ENCODE measurements around the gene NCOR2. TPM values are rescaled to one million over a fixed set of nuclear protein-coding genes. Genes with fewer than 3 reads are reported as not detected.

NCOR2 gene
- total RNA-seq, 6 experiments from 2014 or later = 38.1 to 87.5 (median 45.0) TPM

DNA sequence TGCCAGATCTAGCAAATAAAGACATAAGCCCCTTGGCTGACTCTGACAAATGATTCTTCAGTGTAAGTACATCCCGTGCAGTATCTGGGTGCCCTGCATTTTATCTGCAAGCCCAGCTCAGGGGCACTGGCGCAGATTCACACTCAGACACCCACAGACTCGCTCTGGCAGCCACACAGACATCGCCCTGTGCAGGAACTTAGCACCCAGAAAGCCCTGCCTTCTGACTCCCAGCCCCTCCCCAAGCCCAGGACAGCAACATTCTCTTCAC, 44.9 kb upstream of the NCOR2 start:
- no peaks in the 10 kb centered on the region for H3K27me3 ChIP-seq
- peaks cover 0 to 8% (median 0%) of the 10 kb centered on the region in 4 donors for H3K4me1 ChIP-seq
- H3K4me3 ChIP-seq = no peak overlapping the region
- H3K36me3 ChIP-seq = no peaks in the 10 kb centered on the region
- H3K9me3 ChIP-seq = no peaks in the 10 kb centered on the region
- TF ChIP-seq POLR2A (IDR thresholded peaks at IDR 0.05) = no peak
- TF ChIP-seq, protein P1, sequence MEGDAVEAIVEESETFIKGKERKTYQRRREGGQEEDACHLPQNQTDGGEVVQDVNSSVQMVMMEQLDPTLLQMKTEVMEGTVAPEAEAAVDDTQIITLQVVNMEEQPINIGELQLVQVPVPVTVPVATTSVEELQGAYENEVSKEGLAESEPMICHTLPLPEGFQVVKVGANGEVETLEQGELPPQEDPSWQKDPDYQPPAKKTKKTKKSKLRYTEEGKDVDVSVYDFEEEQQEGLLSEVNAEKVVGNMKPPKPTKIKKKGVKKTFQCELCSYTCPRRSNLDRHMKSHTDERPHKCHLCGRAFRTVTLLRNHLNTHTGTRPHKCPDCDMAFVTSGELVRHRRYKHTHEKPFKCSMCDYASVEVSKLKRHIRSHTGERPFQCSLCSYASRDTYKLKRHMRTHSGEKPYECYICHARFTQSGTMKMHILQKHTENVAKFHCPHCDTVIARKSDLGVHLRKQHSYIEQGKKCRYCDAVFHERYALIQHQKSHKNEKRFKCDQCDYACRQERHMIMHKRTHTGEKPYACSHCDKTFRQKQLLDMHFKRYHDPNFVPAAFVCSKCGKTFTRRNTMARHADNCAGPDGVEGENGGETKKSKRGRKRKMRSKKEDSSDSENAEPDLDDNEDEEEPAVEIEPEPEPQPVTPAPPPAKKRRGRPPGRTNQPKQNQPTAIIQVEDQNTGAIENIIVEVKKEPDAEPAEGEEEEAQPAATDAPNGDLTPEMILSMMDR (IDR thresholded peaks at IDR 0.05) = no peak
- WGBS (ENCODE audit: insufficient coverage, low coverage, low lambda C conversion rate, missing lambda C conversion rate) = no CpG with 5 or more reads among the region's 4 CpGs
- intact Hi-C loops (cut with DNase I) = no loop called here
- ATAC-seq (no peak), DNase-seq (peak in 1 of 3 donors; percentile 37)
- no peak overlapping the region for H3K27ac ChIP-seq

DNA sequence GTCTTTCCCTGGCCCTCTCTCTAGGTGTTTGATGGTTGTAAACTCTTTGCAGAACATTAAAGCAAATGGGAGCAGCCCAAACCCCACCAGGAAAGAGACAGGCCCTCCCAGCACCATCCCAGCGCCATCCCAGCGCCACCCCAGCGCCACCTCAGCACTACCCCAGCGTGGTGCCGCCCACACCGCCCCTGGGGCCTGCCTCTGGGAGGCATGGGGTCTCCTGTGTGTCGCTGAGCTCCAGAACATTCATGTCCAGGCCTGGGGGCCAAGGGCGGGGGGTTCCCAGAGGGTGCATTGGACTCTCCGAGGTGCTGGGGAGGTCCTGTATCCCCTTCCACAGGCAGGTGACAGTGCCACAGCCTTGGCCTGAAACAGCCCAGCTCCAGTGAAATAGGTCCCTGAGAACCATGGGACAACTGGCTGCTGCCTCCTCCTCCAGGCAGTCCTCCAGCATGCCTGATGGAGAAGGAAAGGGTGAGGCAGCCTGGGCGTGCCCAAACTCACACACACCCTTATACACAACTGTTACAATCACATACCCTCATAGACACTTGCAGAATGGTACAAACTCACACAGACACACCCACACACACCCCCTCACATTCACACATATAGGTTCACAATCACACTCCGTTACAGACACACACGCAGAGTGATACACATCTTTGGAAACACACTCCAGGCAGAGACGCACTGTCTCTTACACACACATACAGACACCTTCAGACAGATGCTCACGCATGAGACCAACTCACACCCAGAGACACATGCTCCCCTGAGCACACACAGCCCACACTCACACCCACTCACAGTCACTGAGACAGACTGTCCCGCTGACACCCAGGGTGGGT, 44.4 kb upstream of the NCOR2 start:
- intact Hi-C loops (cut with DNase I) = no loop called here
- DNase-seq (peak in 1 of 3 donors; percentile 46), ATAC-seq (no peak)
- TF ChIP-seq, protein P1 (IDR thresholded peaks at IDR 0.05) = no peak
- TF ChIP-seq POLR2A (IDR thresholded peaks at IDR 0.05) = no peak
- Histone ChIP-seq H3K4me3 (no peak overlapping the region), H3K36me3 (no peaks in the 10 kb centered on the region), H3K27ac (no peak overlapping the region), H3K9me3 (no peaks in the 10 kb centered on the region), H3K27me3 (no peaks in the 10 kb centered on the region), H3K4me1 (peaks cover 0 to 8% (median 0%) of the 10 kb centered on the region in 4 donors)
- 100% methylated on average over 4 of the region's 15 CpGs for WGBS (ENCODE audit: insufficient coverage, low coverage, low lambda C conversion rate, missing lambda C conversion rate)

DNA sequence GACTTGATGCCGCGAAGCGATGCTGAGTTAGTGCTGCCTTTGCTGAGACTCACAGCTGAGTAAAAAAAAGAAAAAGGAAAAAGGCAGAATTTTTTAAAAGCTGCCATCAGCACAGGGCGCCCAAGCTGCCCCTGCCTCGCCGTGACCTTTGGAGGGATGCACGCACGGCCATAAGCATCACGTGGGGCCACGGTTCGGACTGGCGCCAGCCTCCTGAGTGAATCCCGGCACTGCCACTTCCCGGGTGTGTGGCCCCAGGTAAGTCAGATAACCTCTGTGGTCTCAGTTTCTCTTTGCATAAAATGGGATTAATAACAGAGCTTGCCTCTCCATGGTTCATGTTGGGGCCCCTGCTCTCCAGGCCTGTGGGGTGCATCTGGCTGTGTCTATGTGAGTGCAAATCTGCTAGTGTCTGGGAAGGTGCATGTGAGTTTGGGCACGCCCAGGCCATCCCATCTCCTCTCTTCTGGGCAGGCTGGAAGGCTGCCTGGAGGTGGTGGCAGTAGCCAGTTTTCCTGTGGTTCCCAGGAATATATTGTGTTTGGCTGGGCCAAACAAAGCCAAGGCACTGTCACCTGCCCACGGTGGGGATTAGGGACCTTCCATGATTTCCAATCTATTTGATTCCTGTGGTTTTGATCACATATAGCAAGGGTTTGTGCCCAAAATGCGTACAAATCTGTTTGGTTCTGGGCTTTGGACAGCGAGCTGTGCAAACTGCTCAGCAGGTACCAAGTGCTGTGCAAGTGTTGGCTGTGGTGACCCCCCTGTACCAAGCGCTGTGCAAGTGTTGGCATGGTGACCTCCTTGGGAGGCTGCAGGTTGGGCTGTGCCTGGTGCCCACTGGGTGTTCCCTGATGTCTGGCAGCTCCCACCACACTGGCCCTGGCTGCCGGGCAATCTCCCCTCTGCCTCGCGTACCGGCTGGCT, 43.5 kb upstream of the NCOR2 start:
- DNase-seq (peak in 1 of 3 donors; percentile 35), ATAC-seq (peak in 1 of 4 donors; percentile 41)
- H3K9me3 ChIP-seq = no peaks in the 10 kb centered on the region
- H3K27me3 ChIP-seq = no peaks in the 10 kb centered on the region
- 72% methylated on average over 7 of the region's 23 CpGs for WGBS (ENCODE audit: insufficient coverage, low coverage, low lambda C conversion rate, missing lambda C conversion rate)
- H3K27ac ChIP-seq = no peak overlapping the region
- TF ChIP-seq, protein P1 (IDR thresholded peaks at IDR 0.05) = no peak
- TF ChIP-seq POLR2A (IDR thresholded peaks at IDR 0.05) = no peak
- no peaks in the 10 kb centered on the region for H3K36me3 ChIP-seq
- peaks cover 0 to 8% (median 0%) of the 10 kb centered on the region in 4 donors for H3K4me1 ChIP-seq
- intact Hi-C loops (cut with DNase I) = no loop called here
- H3K4me3 ChIP-seq = no peak overlapping the region

DNA sequence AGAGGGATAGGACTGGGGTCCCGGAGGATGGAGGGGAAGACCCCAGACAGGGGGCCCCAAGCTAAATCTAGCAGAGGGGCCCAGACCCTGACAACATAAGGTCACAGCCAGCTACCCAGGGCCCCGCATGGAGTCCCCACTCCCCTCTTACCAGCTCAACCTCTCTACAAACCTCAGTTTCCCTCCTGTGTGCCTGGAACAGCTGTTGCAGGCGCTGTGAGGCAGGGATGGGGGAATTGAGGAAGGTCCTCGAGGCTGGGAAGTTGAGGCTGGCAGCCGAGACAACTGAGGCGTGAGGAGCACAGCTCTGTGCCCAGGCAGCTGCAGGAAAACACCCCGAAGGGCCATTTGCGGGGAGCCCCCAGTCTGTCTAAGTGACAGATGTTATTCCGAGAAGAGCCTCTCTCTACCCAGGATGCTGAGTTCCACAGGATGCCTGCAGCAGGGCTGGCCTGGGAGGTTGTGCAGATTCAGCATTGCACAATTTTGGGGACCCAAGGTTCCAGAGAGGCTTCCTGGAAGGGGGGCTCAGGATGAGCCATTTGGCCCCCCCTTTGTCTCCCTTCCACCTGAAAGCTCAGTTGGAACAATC, 42.7 kb upstream of the NCOR2 start:
- peak in 1 of 3 donors; percentile 38 for DNase-seq
- no peak overlapping the region for H3K27ac ChIP-seq
- peaks cover 0 to 8% (median 0%) of the 10 kb centered on the region in 4 donors for H3K4me1 ChIP-seq
- no peaks in the 10 kb centered on the region for H3K36me3 ChIP-seq
- TF ChIP-seq, protein P1 (IDR thresholded peaks at IDR 0.05) = no peak
- no peak for TF ChIP-seq POLR2A (IDR thresholded peaks at IDR 0.05)
- no peaks in the 10 kb centered on the region for H3K9me3 ChIP-seq
- no peak for ATAC-seq
- WGBS (ENCODE audit: insufficient coverage, low coverage, low lambda C conversion rate, missing lambda C conversion rate) = 63% methylated on average over 6 of the region's 9 CpGs
- H3K27me3 ChIP-seq = no peaks in the 10 kb centered on the region
- intact Hi-C loops (cut with DNase I) = no loop called here
- H3K4me3 ChIP-seq = no peak overlapping the region

Data from right lobe of liver (tissue), 6 donors.